Right forelimb (tissue), 1 donor: ENCODE data around the gene PEX3.
"Not testable (repeated sequence)": the region's sequence is repeated elsewhere in the genome, so short reads cannot be mapped to it uniquely, and the experiment has no call there.

ENCODE experiments used
- DNase-seq: peaks from one replicate; pipeline ENCODE4 v3.0.0-alpha.2; 2018

PEX3 gene

DNA sequence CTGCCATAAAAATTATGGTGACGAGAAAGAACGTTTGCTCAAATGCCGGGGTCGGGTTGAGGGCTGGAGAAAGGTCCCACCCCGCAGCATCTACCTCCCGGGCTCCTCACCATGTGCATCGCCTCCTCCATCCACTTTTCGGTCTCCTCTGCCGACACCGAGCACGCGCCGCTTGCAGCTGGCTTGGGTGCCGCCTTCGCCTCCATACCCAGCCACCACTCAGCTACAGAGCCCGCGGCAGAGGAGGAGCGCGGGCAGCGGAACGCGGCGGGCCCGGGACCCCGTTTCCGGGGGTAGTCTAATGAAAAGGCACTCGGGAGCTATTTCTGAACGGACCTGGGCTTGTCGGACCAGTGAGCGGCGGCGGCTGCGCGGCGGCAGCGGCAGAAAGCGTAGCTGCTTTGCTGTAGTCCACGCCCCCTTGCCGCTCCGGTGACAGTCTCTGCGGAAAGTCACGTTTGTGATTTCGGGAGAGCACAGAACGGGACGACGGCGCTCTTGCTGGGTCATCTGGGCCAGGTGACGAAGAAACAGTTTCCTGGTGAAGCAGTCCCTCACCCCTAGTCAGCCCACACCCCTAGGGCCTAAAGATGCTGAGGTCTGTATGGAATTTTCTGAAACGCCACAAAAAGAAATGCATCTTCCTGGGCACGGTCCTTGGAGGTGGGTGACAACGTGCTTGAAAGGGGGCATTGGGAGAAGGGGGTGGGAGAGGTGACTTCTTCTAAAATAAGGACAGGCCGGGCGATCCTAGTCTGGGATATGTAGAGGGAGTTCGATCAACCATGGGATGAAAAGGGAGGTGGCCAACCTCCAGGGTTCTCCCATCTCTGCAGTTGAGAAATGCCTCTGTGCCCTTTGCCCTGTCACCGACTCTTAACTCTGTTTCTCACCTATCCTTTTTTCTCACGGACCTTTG is at the start of gene PEX3, which contains the start of gene ADAT2:
Gene PEX3 (plus strand): TSS at position 353 of the 919 bp plus-strand sequence. CDS start 238 bp downstream, at position 591.
Gene ADAT2 (minus strand): TSS at position 243 of the 919 bp plus-strand sequence. CDS start 37 bp downstream, at position 206.
- peak; percentile 94 for DNase-seq

DNA sequence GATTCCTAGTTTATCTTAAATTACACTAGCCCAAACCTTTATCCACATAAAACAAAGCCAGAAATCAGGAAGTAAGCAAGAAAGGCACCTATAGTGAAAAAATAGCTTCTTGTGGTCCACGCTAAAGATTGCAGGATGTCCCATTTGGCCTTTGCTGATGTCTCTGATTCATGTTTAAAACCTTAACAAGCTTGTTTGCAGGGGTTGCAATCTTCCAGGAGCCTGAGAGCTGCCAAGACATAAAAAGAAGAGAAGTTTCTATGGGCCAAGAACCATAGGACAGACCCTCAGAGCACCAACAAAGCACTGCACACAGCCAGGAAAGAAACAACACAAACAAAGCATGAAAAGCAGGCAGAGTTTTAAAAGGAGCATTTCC is 49.5 kb upstream of the PEX3 start:
- no peak for DNase-seq

DNA sequence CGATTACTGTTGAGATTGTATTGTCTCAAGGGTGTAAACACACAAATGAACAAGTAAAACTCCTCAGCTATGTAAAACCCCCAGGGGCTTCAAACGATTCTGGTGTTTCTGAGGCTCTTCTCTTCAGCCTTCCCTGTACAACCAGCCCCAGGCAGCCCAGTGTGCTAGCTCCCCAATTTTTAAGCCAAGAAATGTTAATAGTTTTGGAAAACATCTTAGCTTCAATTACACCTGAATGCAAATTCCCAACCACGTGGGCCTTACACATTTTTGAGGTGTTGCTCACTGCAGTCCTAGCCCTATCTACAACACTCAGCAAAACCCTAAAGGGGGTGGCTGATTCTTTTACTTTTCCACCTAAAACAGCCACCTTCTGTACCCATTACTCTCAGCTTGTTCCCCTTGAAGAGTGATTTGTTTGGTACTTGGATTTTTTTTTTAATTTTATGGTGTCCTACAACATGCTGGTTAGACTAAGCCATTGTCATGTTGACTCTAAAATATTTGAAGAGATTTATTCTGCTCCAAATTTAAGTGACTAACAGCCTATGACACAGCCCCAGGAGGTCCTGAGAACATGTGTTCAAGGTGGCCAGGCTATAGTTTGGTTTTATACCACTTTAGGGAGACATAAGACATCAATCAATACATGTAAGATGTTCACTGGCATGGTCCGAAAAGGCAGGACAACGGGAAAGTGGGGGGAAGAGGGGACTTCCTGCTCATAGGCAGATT is 48.8 kb upstream of the PEX3 start:
- no peak for DNase-seq

DNA sequence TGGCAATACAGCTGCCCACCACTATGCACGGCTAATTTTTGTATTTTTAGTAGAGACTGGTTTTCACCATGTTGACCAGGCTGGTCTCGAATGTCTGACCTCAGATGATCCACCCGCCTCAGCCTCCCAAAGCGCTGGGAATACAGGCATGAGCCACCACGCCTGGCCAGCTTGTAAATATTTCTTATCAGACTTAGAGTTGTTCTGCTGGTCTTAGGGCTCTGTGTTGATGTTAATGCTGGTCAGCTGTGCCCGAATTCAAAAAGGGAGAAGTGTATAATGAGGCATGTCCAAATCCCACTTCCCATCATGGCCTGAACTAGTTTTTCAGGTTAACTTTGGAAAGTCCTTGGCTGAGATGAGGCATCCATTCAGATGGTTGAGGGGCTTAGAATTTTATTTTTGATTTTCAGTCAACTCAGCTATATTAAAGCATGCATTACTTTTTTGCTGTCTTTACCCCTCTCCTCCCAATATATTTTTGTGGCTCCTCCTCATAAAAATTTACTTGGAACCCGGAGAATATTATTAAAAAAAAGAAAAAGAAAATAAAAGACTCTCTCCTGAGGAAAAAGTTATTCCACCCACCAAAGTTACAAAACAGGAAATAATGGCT is 47.8 kb upstream of the PEX3 start:
- DNase-seq: no peak

DNA sequence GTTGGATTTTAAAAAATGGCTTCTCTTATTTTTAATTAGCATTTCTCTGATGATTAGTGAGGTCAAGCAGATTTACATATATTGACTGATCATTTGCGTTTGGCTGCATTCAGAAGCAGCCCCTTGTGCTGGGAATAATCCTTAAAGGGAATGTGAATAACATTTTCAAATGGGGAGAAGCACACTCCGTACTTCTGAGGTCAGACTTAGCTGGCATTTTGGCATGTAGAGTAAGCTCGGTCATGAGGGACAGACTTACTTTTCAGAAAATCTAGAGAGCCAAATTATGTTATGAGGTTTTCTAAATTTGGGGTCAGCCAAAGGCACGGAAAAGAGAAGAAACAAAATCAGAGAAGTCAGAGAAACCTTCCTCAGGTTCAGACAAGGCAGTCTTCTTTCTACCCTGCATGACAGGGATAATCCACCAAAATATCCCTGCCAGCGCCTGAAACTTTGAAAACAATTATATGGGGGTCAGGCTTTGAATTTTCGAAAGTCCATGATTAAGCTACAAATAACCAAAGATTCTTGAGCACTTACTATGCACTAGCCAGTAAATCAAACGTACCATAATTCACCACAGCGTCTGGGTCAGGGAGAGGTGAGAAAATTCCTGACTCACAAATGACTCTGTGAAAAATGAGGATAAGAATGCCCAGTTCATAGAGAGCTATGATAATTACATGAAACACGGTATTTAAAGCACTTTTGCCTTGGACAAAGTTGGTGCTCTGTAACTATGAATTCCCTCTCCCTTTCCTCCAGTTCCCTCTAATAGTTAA is 45.0 kb upstream of the PEX3 start:
- DNase-seq: no peak

DNA sequence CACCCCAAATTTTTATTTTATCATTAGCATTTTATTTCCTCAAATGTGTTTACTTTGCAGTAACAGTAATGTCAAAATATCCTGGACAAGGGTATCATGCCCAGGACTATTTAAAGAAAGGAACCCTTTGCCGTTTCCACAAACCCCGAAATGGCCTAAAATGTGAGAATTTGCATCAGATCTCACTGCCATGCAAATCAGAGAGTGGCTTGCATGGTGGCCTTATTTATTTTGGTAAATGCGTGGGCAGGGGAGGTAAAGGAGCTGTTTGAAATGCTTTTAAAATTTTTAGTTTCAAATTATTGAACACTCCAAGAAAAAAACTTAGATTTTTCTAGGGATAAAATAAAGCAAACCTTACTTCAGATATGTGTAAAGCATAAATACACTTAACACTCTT is 43.9 kb upstream of the PEX3 start:
- DNase-seq: no peak

GRCh38 chr6:143408151-143408786 is 42.3 kb upstream of the PEX3 start:
- DNase-seq: no peak

DNA sequence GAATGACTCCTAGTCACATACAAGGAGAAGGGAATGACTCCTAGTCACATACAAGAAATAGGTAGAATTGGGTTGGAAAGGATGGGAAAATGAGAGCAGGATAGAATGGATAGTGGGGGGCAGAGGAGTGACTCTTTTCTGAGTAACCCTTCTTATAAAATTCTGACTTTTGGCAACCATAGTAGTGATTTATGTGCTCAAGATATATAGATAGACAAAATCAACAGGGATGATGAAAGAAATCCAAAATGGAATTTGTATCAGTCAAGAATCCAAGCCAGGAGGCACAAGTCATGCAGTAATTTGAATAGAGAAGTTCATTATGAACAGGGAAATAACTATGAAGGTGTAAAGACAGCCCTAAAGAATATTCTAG is 41.8 kb upstream of the PEX3 start:
- no peak for DNase-seq

GRCh38 chr6:143410859-143411270 is 39.7 kb upstream of the PEX3 start:
- no peak for DNase-seq

GRCh38 chr6:143414769-143415168 is 35.8 kb upstream of the PEX3 start:
- DNase-seq: no peak

DNA sequence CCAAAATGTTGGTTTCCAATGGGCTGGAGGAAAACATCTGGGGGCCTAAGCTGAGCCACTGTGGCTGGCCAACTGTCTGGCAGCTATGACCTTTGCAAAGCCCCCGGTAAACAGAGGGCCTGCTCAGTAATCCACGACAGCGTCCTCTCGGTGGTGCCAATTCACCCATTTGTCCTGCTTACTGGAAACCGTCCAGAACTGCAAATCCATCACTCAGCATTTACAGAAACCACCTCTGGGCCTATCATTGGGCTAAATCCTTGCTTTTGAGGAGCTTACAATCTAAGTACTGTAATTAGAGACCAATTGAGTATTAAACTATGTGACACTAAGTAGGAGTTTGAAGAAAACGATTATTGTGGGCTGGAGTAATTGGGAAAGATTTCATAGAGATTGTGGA is 31.1 kb upstream of the PEX3 start:
- no peak for DNase-seq

- DNase-seq: no peak
Observed at GRCh38 chr6:143426026-143426425, 24.6 kb upstream of the PEX3 start.

DNA sequence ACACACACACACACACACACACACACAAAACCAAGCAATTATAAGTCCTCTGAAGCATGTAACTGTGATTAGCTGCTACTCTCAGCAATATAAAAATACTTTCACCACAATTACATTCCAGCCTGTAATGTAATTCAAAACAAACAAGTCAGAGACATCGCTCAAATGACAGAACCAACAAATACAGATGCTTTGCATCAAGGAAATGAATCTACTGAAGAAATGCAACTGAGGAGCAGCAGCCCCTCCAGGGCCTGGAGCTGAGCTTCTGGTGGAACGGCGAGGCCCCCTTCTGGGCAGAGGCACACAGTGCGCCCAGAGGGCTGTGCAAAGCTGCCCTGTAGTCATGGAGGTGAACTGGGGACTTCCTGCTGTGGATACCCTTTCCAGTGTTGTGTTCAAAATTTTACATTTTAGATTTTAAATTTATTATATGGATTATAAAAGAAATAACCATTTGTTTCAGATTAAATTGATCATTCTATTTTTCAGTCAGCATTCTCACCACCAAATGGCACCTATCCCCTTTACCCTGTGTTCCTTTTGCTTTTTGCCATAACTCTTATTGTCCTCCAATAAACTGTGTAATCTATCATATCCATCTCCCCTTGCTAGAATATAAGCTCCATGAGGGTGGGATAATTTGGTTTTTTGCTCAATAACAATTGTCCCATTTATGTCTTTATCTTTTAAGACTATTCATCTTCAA is 23.3 kb upstream of the PEX3 start:
- peak; percentile 85 for DNase-seq

GRCh38 chr6:143429970-143430369 is 20.6 kb upstream of the PEX3 start:
- DNase-seq: no peak

- DNase-seq: no peak
Observed at GRCh38 chr6:143431226-143431625, 19.4 kb upstream of the PEX3 start.

GRCh38 chr6:143432588-143432987 is 18.0 kb upstream of the PEX3 start:
- DNase-seq: no peak

DNA sequence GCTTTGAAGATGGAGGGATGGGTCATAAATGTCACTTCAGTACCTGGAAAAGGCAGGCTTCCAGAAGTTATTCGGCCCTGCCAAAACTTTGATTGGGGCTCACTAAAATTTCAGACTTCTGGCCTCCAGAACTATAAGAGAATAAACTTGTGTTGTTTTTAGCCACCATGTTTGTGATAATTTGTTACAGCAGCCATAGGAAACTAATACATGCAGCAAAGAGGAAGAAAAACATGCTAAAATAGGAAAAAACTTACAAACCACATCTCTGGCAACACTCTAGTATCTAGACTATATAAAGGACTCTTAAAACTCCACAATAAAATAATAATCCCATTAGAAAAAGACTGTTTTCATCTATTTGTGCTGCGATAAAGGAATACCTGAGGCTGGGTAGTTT is 9.6 kb upstream of the PEX3 start:
- DNase-seq: no peak

DNA sequence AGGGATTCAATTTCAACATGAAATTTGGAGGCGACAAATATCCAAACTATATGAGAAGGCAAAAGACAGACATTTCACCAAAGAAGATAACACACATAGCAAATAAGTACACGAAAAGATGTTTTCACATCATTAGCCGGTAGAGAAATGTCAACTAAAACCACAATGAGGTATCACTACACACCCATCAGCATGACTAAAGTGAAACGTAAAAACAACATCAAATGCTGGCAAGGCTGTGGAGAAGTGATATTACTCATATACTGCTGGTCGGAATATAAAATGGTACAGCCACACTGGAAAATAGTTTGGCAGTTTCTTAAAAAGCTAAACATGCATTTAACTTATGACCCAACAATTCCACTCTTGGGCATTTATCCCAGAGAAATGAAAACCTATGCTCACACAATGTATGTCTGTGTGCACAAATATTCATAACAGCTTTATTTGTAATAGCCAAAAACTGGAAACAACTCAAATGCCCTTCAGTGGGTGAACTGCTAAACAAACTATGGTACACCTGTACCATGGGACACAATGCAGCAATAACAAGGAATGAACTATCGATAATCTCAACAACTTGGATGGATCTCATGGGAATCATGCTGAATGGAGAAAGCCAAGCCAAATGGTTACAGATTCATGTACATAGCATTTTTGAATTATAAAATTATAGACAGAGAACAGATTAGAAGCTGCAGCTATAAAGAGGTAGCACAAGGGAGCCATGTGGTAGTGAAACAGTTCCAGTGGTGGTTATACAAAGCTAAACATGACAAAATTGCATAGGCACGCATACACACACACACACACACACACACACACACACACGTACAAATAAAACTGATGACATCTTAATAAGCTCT is 8.7 kb upstream of the PEX3 start:
- DNase-seq: no peak

DNA sequence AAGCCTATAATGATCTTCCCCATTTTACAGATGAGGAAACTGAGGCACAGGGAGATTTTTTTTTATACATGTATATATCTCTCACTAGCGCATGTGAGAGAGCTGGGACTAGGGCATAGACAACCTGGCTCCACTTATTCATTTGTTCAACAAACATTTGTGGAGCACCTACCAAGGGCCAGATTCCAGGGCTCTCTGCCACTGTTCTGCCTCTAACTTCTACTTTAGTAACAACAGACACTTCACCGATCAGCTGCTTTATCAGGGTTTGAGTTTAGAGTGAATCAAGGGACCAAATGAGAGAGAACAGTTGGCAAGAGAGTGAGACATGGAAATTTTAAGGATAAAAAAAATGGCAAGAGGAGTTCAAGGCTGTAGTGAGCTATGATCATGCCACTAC is 7.5 kb upstream of the PEX3 start:
- no peak for DNase-seq

GRCh38 chr6:143447865-143448264 is 2.7 kb upstream of the PEX3 start:
- not testable (repeated sequence) for DNase-seq
